Activated B cell treated with CpG ODN at 0.5 μM for 24 hours (primary cell): Measurements from ENCODE around the gene DCTN1. TPM values are rescaled to one million over a fixed set of nuclear protein-coding genes. Genes with fewer than 3 reads are reported as not detected.
A peak's percentile ranks its signal among the peaks of the same experiment; 100 is the strongest.

ENCODE experiments used
- ATAC-seq: fragments of 200-7000 bp; cut with Tn5 transposase; one replicate; pipeline ENCODE4 v1.10.0; 2021; ENCODE audit warnings: low read depth, mild to moderate bottlenecking, moderate library complexity
- CTCF ChIA-PET: fragments of 350-600 bp; sonication (Branson Sonifier 250); formaldehyde crosslinking; loops from one replicate; lab custom pipeline; 2021; ENCODE audit warnings: antibody characterized with exemption; lab: Charles Lee
- POLR2A ChIA-PET: fragments of 350-600 bp; sonication (Branson Sonifier 250); formaldehyde crosslinking; loops from one replicate; lab custom pipeline; 2021; ENCODE audit warnings: antibody characterized with exemption; lab: Charles Lee
- DNase-seq: peaks from one replicate; pipeline ENCODE4 v3.0.0; 2022
- H3K27ac Mint-ChIP-seq: one replicate; pipeline ENCODE4 v1.8.0; 2020; ENCODE audit warnings: mixed read lengths
- H3K27me3 Mint-ChIP-seq: one replicate; pipeline ENCODE4 v1.8.0; 2021; ENCODE audit warnings: mixed read lengths
- H3K36me3 Mint-ChIP-seq: one replicate; pipeline ENCODE4 v1.8.0; 2021; ENCODE audit warnings: low read depth, mixed read lengths
- H3K4me1 Mint-ChIP-seq: one replicate; pipeline ENCODE4 v1.8.0; 2021; ENCODE audit warnings: mixed read lengths
- H3K4me3 Mint-ChIP-seq: one replicate; pipeline ENCODE4 v1.8.0; 2020; ENCODE audit warnings: mild to moderate bottlenecking, mixed read lengths
- H3K9me3 Mint-ChIP-seq: one replicate; pipeline ENCODE4 v1.8.0; 2020; ENCODE audit warnings: mixed read lengths
- intact Hi-C: fragments of 100-400 bp; cut with micrococcal nuclease; formaldehyde crosslinking; loops from one replicate; pipeline ENCODE4 v1.15.1; 2024
- total RNA-seq: library from RNA; stranded (reverse); gene quantifications from 2 replicates; pipeline ENCODE4 v1.2.3, GENCODE V29; 2022
- TF ChIP-seq, protein P1 (sequence below): fragments of 200-600 bp; IDR thresholded peaks from one replicate; pipeline ENCODE4 v1.8.0; 2022; ENCODE audit warnings: antibody characterized with exemption, mild to moderate bottlenecking

The DCTN1 gene
- total RNA-seq, 1 donor from 2014 or later: 137 TPM

DNA sequence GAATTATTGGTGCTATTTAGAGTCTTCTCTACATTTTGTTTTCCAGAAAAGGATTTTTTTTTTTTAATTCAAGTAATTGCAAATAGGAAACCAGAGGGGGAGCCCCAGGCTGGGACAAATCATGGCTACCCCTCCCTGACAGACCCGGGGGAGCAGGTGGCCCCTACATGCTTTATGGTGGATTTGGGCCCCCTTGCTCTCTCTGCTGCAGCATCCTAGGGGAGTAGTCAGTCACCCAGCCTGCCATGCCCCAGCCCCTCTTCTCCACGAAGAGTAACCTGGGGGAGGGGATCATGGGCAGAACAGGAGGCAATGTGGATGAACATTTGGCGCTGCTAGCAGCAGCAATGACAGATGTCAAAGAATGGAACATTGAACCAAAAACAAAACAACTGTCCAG lies 36.7 kb upstream of the DCTN1 start:
- peaks cover 2% of the 10 kb centered on the region for H3K36me3 Mint-ChIP-seq
- no peaks in the 10 kb centered on the region for H3K27me3 Mint-ChIP-seq
- peak overlapping the region; percentile 9 for H3K27ac Mint-ChIP-seq
- ATAC-seq (no peak), DNase-seq (no peak)
- TF ChIP-seq, protein P1, sequence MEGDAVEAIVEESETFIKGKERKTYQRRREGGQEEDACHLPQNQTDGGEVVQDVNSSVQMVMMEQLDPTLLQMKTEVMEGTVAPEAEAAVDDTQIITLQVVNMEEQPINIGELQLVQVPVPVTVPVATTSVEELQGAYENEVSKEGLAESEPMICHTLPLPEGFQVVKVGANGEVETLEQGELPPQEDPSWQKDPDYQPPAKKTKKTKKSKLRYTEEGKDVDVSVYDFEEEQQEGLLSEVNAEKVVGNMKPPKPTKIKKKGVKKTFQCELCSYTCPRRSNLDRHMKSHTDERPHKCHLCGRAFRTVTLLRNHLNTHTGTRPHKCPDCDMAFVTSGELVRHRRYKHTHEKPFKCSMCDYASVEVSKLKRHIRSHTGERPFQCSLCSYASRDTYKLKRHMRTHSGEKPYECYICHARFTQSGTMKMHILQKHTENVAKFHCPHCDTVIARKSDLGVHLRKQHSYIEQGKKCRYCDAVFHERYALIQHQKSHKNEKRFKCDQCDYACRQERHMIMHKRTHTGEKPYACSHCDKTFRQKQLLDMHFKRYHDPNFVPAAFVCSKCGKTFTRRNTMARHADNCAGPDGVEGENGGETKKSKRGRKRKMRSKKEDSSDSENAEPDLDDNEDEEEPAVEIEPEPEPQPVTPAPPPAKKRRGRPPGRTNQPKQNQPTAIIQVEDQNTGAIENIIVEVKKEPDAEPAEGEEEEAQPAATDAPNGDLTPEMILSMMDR: no peak
- no peaks in the 10 kb centered on the region for H3K9me3 Mint-ChIP-seq
- no peak overlapping the region for H3K4me3 Mint-ChIP-seq
- CTCF ChIA-PET: no interaction called here
- peaks cover 65% of the 10 kb centered on the region for H3K4me1 Mint-ChIP-seq
- intact Hi-C loops: no loop called here
- POLR2A ChIA-PET: no interaction called here

DNA sequence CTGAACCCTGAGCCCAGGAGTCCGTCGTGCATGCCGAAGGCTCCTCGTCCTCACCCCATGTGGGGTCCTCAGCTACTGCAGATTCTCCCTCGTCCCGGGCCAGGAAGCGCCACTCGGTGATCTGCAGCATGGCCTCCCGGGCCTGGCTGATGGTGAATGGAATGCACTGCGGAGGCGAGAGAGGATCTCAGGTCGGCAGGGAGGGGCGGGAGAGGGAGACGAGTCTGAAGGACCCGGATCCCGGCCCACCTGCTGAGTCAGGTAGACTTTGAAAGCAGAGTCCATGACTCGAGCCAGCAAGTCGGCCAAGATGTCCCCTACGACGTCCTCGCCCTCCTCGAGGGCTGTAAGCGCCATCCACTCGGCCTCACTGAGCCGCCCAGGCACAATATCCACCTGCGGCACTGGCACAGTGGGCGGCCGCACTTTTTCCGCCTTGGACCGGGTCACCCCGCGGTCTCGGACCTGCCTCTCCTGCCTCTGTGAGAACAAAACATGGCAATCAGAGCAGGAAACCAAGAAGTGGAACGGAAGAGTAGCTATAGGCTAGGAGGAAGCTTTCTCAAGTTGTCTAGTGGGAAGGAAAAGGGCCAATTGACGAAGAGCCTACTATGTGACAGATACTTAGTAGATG lies 35.8 kb upstream of the DCTN1 start:
- H3K4me3 Mint-ChIP-seq: peak overlapping the region; percentile 80
- ATAC-seq (no peak), DNase-seq (no peak)
- H3K4me1 Mint-ChIP-seq: peaks cover 60% of the 10 kb centered on the region
- TF ChIP-seq, protein P1: no peak
- no peaks in the 10 kb centered on the region for H3K27me3 Mint-ChIP-seq
- H3K27ac Mint-ChIP-seq: peak overlapping the region; percentile 59
- ChIA-PET POLR2A (interaction anchor here (0.6 to 2.1 kb wide), 6 partner anchors 24 to 66 kb away, joined by 3 to 8 read pairs (median 4); partner anchors contain the start of genes CCDC142, INO80B, MRPL53 and WBP1), CTCF (interaction anchor here (2.6 kb wide), 1 partner anchor 23 kb away, joined by 14 read pairs; no protein-coding TSS in a partner anchor)
- H3K36me3 Mint-ChIP-seq: no peaks in the 10 kb centered on the region
- intact Hi-C loops: no loop called here
- no peaks in the 10 kb centered on the region for H3K9me3 Mint-ChIP-seq

DNA sequence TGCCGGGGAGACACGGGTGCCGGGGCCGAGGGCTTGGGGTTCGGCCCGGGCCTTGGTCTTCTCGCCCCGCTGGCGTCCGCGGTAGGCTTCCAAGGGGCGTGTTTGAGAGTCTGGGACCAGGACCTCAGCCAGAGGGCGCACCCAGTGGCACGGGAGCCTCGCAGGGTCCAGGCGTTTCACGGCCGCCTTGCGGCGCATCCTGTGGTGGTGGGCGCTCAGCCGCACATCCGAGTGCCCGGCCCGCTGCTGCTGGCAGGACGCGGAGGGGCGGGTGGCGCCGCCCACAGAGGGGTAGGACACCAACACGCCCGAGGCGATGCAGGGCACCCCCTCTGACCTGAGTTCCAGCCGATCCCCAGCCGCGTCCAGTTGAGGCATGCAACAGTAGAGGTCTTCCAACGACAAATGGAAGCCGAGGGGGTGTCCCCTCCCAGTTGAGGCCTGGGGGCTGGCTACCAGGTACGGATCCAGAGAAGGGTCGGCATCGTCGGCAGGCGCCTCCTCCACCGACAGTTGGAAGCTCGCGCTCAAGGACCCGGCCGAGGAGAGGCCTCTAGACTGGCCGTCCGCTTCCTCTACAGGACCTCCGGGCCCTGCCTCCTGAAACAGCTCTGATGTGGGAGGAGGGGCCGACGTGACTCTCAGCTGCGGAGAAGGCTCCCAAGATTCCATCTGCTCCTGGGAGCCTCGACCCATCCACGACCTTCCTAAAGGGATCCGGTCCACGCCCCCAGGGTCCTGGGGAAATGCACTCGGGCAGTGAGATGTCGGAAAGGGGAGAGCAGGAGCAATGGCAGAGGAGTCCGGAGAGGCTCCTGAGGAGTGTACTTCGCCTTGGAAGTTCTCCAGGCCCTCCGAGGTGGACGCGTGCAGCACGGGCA lies 35.0 kb upstream of the DCTN1 start:
- CTCF ChIA-PET: interaction anchor here (0.9 to 2.6 kb wide), 4 partner anchors 15 to 25 kb away, joined by 3 to 14 read pairs (median 6); no protein-coding TSS in a partner anchor
- H3K4me1 Mint-ChIP-seq: peaks cover 53% of the 10 kb centered on the region
- H3K27me3 Mint-ChIP-seq: no peaks in the 10 kb centered on the region
- POLR2A ChIA-PET: interaction anchor here (0.6 to 2.1 kb wide), 10 partner anchors 9 to 482 kb away, joined by 3 to 8 read pairs (median 3); partner anchors contain the start of genes CCDC142, INO80B, MRPL53 and WBP1
- peak; percentile 62 for DNase-seq
- H3K36me3 Mint-ChIP-seq: no peaks in the 10 kb centered on the region
- H3K4me3 Mint-ChIP-seq: peak overlapping the region; percentile 80
- intact Hi-C loops: no loop called here
- peak; percentile 78 for ATAC-seq
- H3K9me3 Mint-ChIP-seq: no peaks in the 10 kb centered on the region
- TF ChIP-seq, protein P1: no peak
- H3K27ac Mint-ChIP-seq: peak overlapping the region; percentile 74

DNA sequence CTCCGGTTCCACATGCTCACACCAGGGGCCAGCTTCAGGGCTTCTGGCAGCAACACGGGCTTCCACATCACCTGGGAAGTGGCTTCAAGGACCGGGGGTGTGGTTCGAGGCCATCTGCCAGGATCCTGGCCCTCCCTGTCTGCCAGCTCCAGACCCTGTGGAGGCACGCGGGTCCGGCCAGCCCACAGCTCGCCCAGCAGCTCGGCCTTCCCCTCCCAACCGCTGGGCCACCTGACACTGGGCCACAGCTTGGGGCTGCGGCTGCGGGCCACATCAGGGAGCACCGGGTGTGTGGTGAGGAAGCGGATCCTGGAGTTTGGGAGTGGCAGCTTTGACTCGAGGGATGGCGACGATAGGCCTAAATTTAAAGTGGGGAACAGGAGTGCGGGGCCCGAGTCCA lies 34.3 kb upstream of the DCTN1 start:
- Mint-ChIP-seq H3K27me3 (no peaks in the 10 kb centered on the region), H3K4me1 (peaks cover 47% of the 10 kb centered on the region), H3K27ac (peak overlapping the region; percentile 74), H3K36me3 (no peaks in the 10 kb centered on the region), H3K9me3 (no peaks in the 10 kb centered on the region), H3K4me3 (peak overlapping the region; percentile 80)
- DNase-seq (no peak), ATAC-seq (no peak)
- ChIA-PET CTCF (interaction anchor here (0.9 to 2.6 kb wide), 4 partner anchors 14 to 26 kb away, joined by 3 to 14 read pairs (median 6); no protein-coding TSS in a partner anchor), POLR2A (interaction anchor here (0.6 to 2.1 kb wide), 9 partner anchors 8 to 481 kb away, joined by 3 to 8 read pairs (median 3); partner anchors contain the start of gene MRPL53)
- TF ChIP-seq, protein P1: no peak
- intact Hi-C loops: no loop called here
